GM06990 (cell line): ENCODE measurements around the gene IKBKG.
"Not testable (repeated sequence)": the region's sequence is repeated elsewhere in the genome, so short reads cannot be mapped to it uniquely, and the experiment has no call there.

Source experiments
- DNase-seq: peaks from one replicate; pipeline ENCODE4 v3.0.0-alpha.2; 2011; ENCODE audit not compliant: insufficient read length; ENCODE audit errors: extremely low read depth
- H3K27me3 ChIP-seq: replicated peaks from 2 replicates; pipeline ENCODE4 v1.6.0; 2011; ENCODE audit warnings: low read length; ENCODE audit not compliant: control insufficient read depth, insufficient read depth
- H3K36me3 ChIP-seq: 2 replicates; pipeline ENCODE4 v1.5.1; 2011; ENCODE audit warnings: low read length; ENCODE audit not compliant: control insufficient read depth, insufficient read depth
- H3K4me3 ChIP-seq: replicated peaks from 2 replicates; pipeline ENCODE4 v1.5.1; 2011; ENCODE audit warnings: low read depth, mild to moderate bottlenecking, control low read depth, low read length
- CTCF ChIP-seq: IDR thresholded peaks from 2 replicates; pipeline ENCODE4 v1.5.1; 2011; ENCODE audit warnings: low read length, control low read depth, mild to moderate bottlenecking, inconsistent platforms; ENCODE audit not compliant: insufficient read depth, poor library complexity, severe bottlenecking

IKBKG gene

GRCh38 chrX:154602226-154602625 lies 54.8 kb downstream of the IKBKG start:
- H3K36me3 ChIP-seq: no peaks in the 10 kb centered on the region
- no peak overlapping the region for H3K4me3 ChIP-seq
- H3K27me3 ChIP-seq: no peaks in the 10 kb centered on the region; the same call in 1 of the 2 replicates
- no peak for DNase-seq
- TF ChIP-seq CTCF: no peak

- TF ChIP-seq CTCF: no peak
- no peak overlapping the region for H3K4me3 ChIP-seq
- no peaks in the 10 kb centered on the region for H3K36me3 ChIP-seq
- no peaks in the 10 kb centered on the region; the same call in 1 of the 2 replicates for H3K27me3 ChIP-seq
- DNase-seq: no peak
Observed at GRCh38 chrX:154602766-154603437, 55.5 kb downstream of the IKBKG start.

- TF ChIP-seq CTCF: no peak
- Histone ChIP-seq H3K36me3 (no peaks in the 10 kb centered on the region), H3K4me3 (no peak overlapping the region), H3K27me3 (no peaks in the 10 kb centered on the region; the same call in 1 of the 2 replicates)
- DNase-seq: no peak
Observed at GRCh38 chrX:154603438-154604430, 56.3 kb downstream of the IKBKG start.

GRCh38 chrX:154605566-154605965 lies 58.1 kb downstream of the IKBKG start:
- no peak for TF ChIP-seq CTCF
- no peaks in the 10 kb centered on the region for H3K36me3 ChIP-seq
- no peak overlapping the region for H3K4me3 ChIP-seq
- no peak for DNase-seq
- H3K27me3 ChIP-seq: no peaks in the 10 kb centered on the region; the same call in 1 of the 2 replicates

- Histone ChIP-seq H3K27me3 (no peaks in the 10 kb centered on the region; the same call in 1 of the 2 replicates), H3K36me3 (no peaks in the 10 kb centered on the region), H3K4me3 (no peak overlapping the region)
- TF ChIP-seq CTCF: no peak
- DNase-seq: no peak
Observed at GRCh38 chrX:154607370-154607769, 60.0 kb downstream of the IKBKG start.

- DNase-seq, H3K4me3 ChIP-seq, H3K27me3 ChIP-seq, H3K36me3 ChIP-seq: not testable (repeated sequence)
Observed at GRCh38 chrX:154607976-154608375, 60.6 kb downstream of the IKBKG start.

- DNase-seq, H3K27me3 ChIP-seq, H3K4me3 ChIP-seq, H3K36me3 ChIP-seq: not testable (repeated sequence)
Observed at GRCh38 chrX:154608823-154609222, 61.4 kb downstream of the IKBKG start.

GRCh38 chrX:154611146-154611545 lies 63.7 kb downstream of the IKBKG start:
- not testable (repeated sequence) for H3K4me3 ChIP-seq, H3K27me3 ChIP-seq, DNase-seq

More at GRCh38 chrX:154611146-154611545, 63.7 kb downstream of the IKBKG start:
- not testable (repeated sequence) for H3K36me3 ChIP-seq
